Endothelial cell of umbilical vein (primary cell): ENCODE results near the gene IL10RA. TPM values are rescaled to one million over a fixed set of nuclear protein-coding genes. Genes with fewer than 3 reads are reported as not detected.

Experiments
- BruUV-seq: library from RNA; stranded (reverse); fragments of 400-500 nt; replicated peaks from 2 replicates; lab custom pipeline; 2021; lab: Mats Ljungman, UMichigan
- CTCF ChIA-PET: fragments of 300-600, 350-600 bp; sonication (Branson Sonifier 250); formaldehyde crosslinking; loops from one replicate; lab custom pipeline; 2021; ENCODE audit warnings: antibody characterized with exemption, inconsistent platforms; lab: Charles Lee
- POLR2A ChIA-PET: fragments of 300-600, 350-600 bp; sonication (Branson Sonifier 250); formaldehyde crosslinking; loops from one replicate; lab custom pipeline; 2021; ENCODE audit warnings: antibody characterized with exemption, inconsistent platforms; lab: Charles Lee
- DNase-seq: peaks from one replicate; pipeline ENCODE4 v3.0.0-alpha.2; 2011; ENCODE audit warnings: low read depth, low spot score
- FAIRE-seq: peaks from 2 replicates; lab custom pipeline; 2011; peaks lifted over from hg19 to GRCh38; lab: Jason Lieb, UNC
- H2AFZ ChIP-seq: 2 replicates; pipeline ENCODE4 v1.6.0; 2012; ENCODE audit warnings: low read depth, low read length, control low read depth, inconsistent platforms
- H3K27ac ChIP-seq: 2 replicates; pipeline ENCODE4 v1.5.1; 2011; ENCODE audit warnings: low read depth, mild to moderate bottlenecking, control low read depth, low read length, moderate library complexity; ENCODE audit not compliant: insufficient read depth
- H3K27me3 ChIP-seq, 2 experiments: 2 replicates each; pipeline versions ENCODE4 v1.6.0 to v1.6.1; 2011; ENCODE audit warnings: low read length in 2 of 2, mixed read lengths in 1 of 2; ENCODE audit not compliant: control insufficient read depth in 2 of 2, insufficient read depth in 2 of 2
- H3K36me3 ChIP-seq, 2 experiments: 2 replicates in 1 of 2; 3 replicates in 1 of 2; pipeline ENCODE4 v1.5.1; 2011; ENCODE audit warnings: low read length in 2 of 2, mild to moderate bottlenecking in 1 of 2, moderate library complexity in 1 of 2; ENCODE audit not compliant: control insufficient read depth in 2 of 2, insufficient read depth in 2 of 2; ENCODE audit errors: extremely low read depth in 1 of 2
- H3K4me1 ChIP-seq: 3 replicates; pipeline ENCODE4 v1.5.1; 2011; ENCODE audit warnings: mild to moderate bottlenecking, low read length; ENCODE audit not compliant: control insufficient read depth, insufficient read depth; ENCODE audit errors: extremely low read depth
- H3K4me2 ChIP-seq: 2 replicates; pipeline ENCODE4 v1.6.1; 2011; ENCODE audit warnings: low read length, control low read depth, mixed read lengths; ENCODE audit not compliant: insufficient read depth
- H3K4me3 ChIP-seq, 3 experiments: fragments of 200-600 bp in 1 of 3; sonication (generic), shearing (Covaris generic) in 1 of 3; replicated peaks in 1 of 3; 2 replicates each; pipeline ENCODE4 v1.5.1; 2011 to 2016; ENCODE audit warnings: control low read depth in 3 of 3, low read length in 3 of 3, mild to moderate bottlenecking in 2 of 3, inconsistent platforms in 1 of 3, low read depth in 1 of 3, moderate library complexity in 1 of 3; ENCODE audit not compliant: insufficient read depth in 1 of 3
- H3K79me2 ChIP-seq: 2 replicates; pipeline ENCODE4 v1.6.0; 2012; ENCODE audit warnings: low read length, inconsistent platforms; ENCODE audit not compliant: control insufficient read depth, insufficient read depth
- H3K9ac ChIP-seq: replicated peaks from 2 replicates; pipeline ENCODE3; 2011; ENCODE audit warnings: low read length, control low read depth; ENCODE audit not compliant: insufficient read depth; ENCODE audit errors: extremely low read depth
- H3K9me1 ChIP-seq: replicated peaks from 3 replicates; pipeline ENCODE4 v1.6.0; 2011; ENCODE audit warnings: mild to moderate bottlenecking, low read length; ENCODE audit not compliant: control insufficient read depth, insufficient read depth; ENCODE audit errors: extremely low read depth
- H3K9me3 ChIP-seq: replicated peaks from 2 replicates; pipeline ENCODE4 v1.5.1; 2012; ENCODE audit warnings: low read length, inconsistent platforms; ENCODE audit not compliant: control insufficient read depth, insufficient read depth
- H4K20me1 ChIP-seq: replicated peaks from 2 replicates; pipeline ENCODE3; 2011; ENCODE audit warnings: mild to moderate bottlenecking, low read length; ENCODE audit not compliant: control insufficient read depth, insufficient read depth; ENCODE audit errors: extremely low read depth
- CTCF ChIP-seq, 2 donors: IDR thresholded peaks; 1 replicate in 1 of 2; 2 replicates in 1 of 2; pipeline ENCODE4 v1.5.1; 2011; ENCODE audit warnings: low read length in 2 of 2, mild to moderate bottlenecking in 2 of 2, moderate library complexity in 2 of 2, control low read depth in 1 of 2, inconsistent platforms in 1 of 2, low read depth in 1 of 2; ENCODE audit not compliant: insufficient read depth in 1 of 2; ENCODE audit errors: extremely low read depth in 1 of 2
- EZH2 ChIP-seq: IDR thresholded peaks from 2 replicates; pipeline ENCODE4 v1.6.1; 2012; ENCODE audit warnings: borderline replicate concordance, low read depth, mild to moderate bottlenecking, moderate library complexity, low read length, inconsistent platforms; ENCODE audit not compliant: severe bottlenecking
- FOS ChIP-seq: IDR thresholded peaks from 2 replicates; pipeline ENCODE4 v1.6.1; 2011; ENCODE audit warnings: mild to moderate bottlenecking, low read length, moderate library complexity, borderline replicate concordance; ENCODE audit not compliant: insufficient read depth
- GATA2 ChIP-seq: IDR thresholded peaks from 2 replicates; pipeline ENCODE4 v1.7.0; 2011; ENCODE audit warnings: low read depth, mild to moderate bottlenecking, moderate library complexity, mixed read lengths, low read length; ENCODE audit not compliant: insufficient read length, insufficient read depth
- JUN ChIP-seq: IDR thresholded peaks from 2 replicates; pipeline ENCODE4 v1.6.1; 2011; ENCODE audit warnings: borderline replicate concordance, low read depth; ENCODE audit not compliant: insufficient read length, insufficient read depth
- MAX ChIP-seq: IDR thresholded peaks from 2 replicates; pipeline ENCODE4 v1.6.1; 2011; ENCODE audit not compliant: insufficient read depth, insufficient read length
- MYC ChIP-seq: IDR thresholded peaks from one replicate; pipeline ENCODE4 v1.6.1; 2011; ENCODE audit warnings: mild to moderate bottlenecking, low read depth, low read length
- POLR2A ChIP-seq: IDR thresholded peaks from 2 replicates; pipeline ENCODE4 v1.6.1; 2012; ENCODE audit warnings: low read depth, mild to moderate bottlenecking, control low read depth, low read length
- POLR2AphosphoS5 ChIP-seq: IDR thresholded peaks from 2 replicates; pipeline ENCODE4 v1.6.1; 2012; ENCODE audit warnings: low read depth, mild to moderate bottlenecking, control low read depth, low read length, moderate library complexity; ENCODE audit not compliant: insufficient read depth
- dilution Hi-C: fragments of 300-500 bp; cut with MboI; formaldehyde crosslinking; loops from one replicate; pipeline ENCODE4 v1.15.0; 2019; ENCODE audit warnings: low sequenced_read_pairs; ENCODE audit not compliant: extremely low pct_ligation_motif_present
- intact Hi-C: fragments of 100-400 bp; cut with micrococcal nuclease; formaldehyde crosslinking; loops from one replicate; pipeline ENCODE4 v1.10.0; 2022
- polyA plus RNA-seq, 4 experiments: library from polyadenylated mRNA; depleted of rRNA in 3 of 4; stranded (reverse) in 3 of 4; unstranded in 1 of 4; fragments of >200 nt; gene quantifications; 2 replicates each; pipeline versions ENCODE4 v1.2.1 to v1.2.3, GENCODE V29; 2011 to 2012; ENCODE audit warnings: missing spikeins in 1 of 4
- total RNA-seq: library from RNA; stranded (reverse); gene quantifications from 2 replicates; pipeline ENCODE4 v1.2.3, GENCODE V29; 2021

Gene IL10RA
- total and polyA plus RNA-seq, 2 donors (not counting 3 experiments of a cell fraction or from before 2014, with no cell fraction given): 0.04 TPM; not detected in 1

- Histone ChIP-seq H3K27me3 (peaks cover 5 to 8% of the 10 kb centered on the region in 2 experiments), H3K27ac (no peak overlapping the region), H3K36me3 (no peaks in the 10 kb centered on the region), H3K9ac (no peak overlapping the region), H3K4me2 (no peak overlapping the region), H3K9me3 (no peaks in the 10 kb centered on the region), H3K4me3 (no peak overlapping the region), H3K9me1 (no peaks in the 10 kb centered on the region), H2AFZ (no peak overlapping the region), H3K4me1 (peaks cover 18% of the 10 kb centered on the region), H4K20me1 (no peaks in the 10 kb centered on the region), H3K79me2 (no peaks in the 10 kb centered on the region)
- ChIA-PET POLR2A (no interaction called here), CTCF (interaction anchor here (1.2 to 7.9 kb wide), 2 partner anchors 111 to 122 kb away, joined by 4 to 520 read pairs; partner anchors contain the start of gene FXYD2)
- dilution Hi-C loops (no loop called here), intact Hi-C loops (no loop called here)
- no peak for FAIRE-seq
- TF ChIP-seq MAX (no peak), EZH2 (no peak), FOS (no peak), POLR2A (no peak), MYC (no peak), CTCF (IDR thresholded peaks at IDR 0.05; ENCODE audit: extremely low read depth in 1 of 2, insufficient read depth in 1 of 2, low read depth in 1 of 2, low read length in 2 of 2) (no peak), GATA2 (no peak), POLR2AphosphoS5 (no peak), JUN (no peak)
- BruUV-seq: no TSS peak
- no peak for DNase-seq
These were observed 44.1 kb upstream of the IL10RA start for GRCh38 chr11:117941976-117942654.
